ENCODE data around the gene KDM2A.

The KDM2A gene

DNA sequence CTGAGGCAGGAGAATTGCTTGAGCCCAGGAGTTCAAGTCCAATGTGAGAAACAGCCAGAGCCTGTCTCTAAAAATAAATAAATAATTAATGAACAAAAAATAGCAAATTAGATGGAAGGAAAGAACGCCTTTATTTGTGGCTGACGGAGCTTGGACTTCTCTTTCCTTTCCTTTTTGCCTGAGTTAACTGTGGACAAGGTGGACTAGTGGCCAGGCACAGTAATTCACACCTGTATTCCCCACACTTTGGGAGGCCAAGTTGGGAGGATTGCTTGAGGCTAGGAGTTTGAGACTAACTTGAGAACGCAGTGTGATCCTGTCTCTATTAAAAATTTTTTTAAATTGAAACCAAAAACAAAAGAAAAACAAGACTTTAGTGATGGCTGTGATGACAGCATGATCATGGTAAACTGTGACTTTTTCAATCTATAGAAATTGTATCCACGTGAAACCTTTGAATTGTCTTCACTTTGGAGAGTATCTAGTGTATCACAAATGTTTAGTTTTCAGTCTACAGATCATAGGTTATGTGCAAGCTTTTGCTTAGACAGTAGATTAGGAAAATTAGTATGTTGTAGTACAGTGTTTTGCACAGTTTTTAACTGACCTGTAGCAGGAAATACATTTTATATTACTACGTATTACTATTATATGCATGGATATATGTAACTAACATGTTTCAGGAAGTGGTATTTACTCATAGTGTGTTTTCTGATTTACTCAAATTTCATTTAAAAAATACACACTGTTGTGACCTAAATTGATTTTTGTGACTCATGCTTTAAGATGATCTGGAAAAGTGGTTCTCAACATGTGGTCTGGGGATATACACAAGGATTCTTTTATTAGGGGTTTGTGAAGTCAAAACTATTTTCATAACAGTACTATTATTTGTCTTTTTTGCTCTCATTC, 42.1 kb downstream of the KDM2A start:
- Histone ChIP-seq H3K36me3 (ENCODE audit: insufficient read depth, low read length) (0 out of 2 replicates have a peak, but pooled peaks cover 10% of the 10 kb centered on the region), H3K9me3 (ENCODE audit: insufficient read depth, low read length, severe bottlenecking) (no peaks in the 10 kb centered on the region), H3K4me2 (ENCODE audit: insufficient read depth, low read length) (no peak overlapping the region), H3K79me2 (ENCODE audit: insufficient read depth, low read length) (peaks cover 94% of the 10 kb centered on the region), H3K9ac (ENCODE audit: low read depth, low read length) (no peak overlapping the region), H4K20me1 (ENCODE audit: insufficient read depth, low read length) (peaks cover 57% of the 10 kb centered on the region), H3K4me1 (ENCODE audit: insufficient read depth, low read length) (no peaks in the 10 kb centered on the region), H3K27me3 (ENCODE audit: insufficient read depth, low read length, poor library complexity) (no peaks in the 10 kb centered on the region), H2AFZ (ENCODE audit: low read depth, low read length) (no peak overlapping the region), H3K4me3 (ENCODE audit: low read depth in 1 of 2, low read length in 2 of 2) (no peak overlapping the region), H3K27ac (ENCODE audit: low read length) (no peak overlapping the region)
- ATAC-seq (ENCODE audit: insufficient read depth, low read depth), result no peak
- no peak for DNase-seq
- TF ChIP-seq, protein P1, sequence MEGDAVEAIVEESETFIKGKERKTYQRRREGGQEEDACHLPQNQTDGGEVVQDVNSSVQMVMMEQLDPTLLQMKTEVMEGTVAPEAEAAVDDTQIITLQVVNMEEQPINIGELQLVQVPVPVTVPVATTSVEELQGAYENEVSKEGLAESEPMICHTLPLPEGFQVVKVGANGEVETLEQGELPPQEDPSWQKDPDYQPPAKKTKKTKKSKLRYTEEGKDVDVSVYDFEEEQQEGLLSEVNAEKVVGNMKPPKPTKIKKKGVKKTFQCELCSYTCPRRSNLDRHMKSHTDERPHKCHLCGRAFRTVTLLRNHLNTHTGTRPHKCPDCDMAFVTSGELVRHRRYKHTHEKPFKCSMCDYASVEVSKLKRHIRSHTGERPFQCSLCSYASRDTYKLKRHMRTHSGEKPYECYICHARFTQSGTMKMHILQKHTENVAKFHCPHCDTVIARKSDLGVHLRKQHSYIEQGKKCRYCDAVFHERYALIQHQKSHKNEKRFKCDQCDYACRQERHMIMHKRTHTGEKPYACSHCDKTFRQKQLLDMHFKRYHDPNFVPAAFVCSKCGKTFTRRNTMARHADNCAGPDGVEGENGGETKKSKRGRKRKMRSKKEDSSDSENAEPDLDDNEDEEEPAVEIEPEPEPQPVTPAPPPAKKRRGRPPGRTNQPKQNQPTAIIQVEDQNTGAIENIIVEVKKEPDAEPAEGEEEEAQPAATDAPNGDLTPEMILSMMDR (IDR thresholded peaks at IDR 0.05; ENCODE audit: borderline replicate concordance, extremely low read depth, low read length, poor library complexity, severe bottlenecking), result no peak
- no peak for TF ChIP-seq EZH2 (IDR thresholded peaks at IDR 0.05; ENCODE audit: borderline replicate concordance, low read depth, low read length, severe bottlenecking)

DNA sequence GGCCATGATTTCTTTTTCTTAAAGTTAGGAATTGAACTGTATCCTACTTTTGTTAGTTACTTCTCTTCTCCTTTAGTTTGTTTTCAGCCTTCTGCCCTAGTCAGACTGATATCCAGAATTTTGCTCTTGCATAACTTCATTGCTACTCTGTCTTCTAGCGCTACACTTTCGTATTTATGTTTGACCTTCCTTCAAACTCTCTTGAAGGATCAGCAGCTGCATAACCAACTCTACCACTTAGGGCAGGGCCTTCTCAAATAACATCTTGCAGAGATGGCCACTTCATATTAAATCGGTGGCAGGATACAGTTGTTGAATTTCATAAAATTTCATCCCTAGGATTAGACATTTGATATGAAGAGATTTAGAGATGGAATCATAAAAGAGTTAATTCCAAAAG, 43.9 kb downstream of the KDM2A start:
- peaks cover 62% of the 10 kb centered on the region for H4K20me1 ChIP-seq (ENCODE audit: insufficient read depth, low read length)

DNA sequence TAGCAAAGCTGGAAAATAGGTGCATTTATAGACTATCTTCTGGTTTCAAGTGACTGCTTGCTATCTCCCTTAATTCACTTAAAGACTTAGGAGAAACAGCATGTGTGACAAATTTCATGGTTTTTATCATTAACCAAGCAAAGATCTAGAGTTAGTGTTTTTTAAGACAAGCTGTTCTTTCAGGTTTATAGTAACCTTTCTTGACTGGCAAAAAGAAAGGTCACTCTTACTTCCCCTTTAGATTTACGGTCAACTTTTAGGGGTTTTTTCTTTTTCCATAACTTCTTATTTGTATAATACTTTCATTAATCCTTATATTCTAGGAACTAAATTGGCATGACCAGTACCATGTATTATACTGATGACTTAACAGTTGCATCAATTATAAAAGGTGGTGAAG, 46.6 kb downstream of the KDM2A start:
- no peak for ATAC-seq (ENCODE audit: insufficient read depth, low read depth)
- Histone ChIP-seq H3K4me3 (ENCODE audit: low read depth in 1 of 2, low read length in 2 of 2) (no peak overlapping the region), H3K9me3 (ENCODE audit: insufficient read depth, low read length, severe bottlenecking) (no peaks in the 10 kb centered on the region), H3K9ac (ENCODE audit: low read depth, low read length) (no peak overlapping the region), H3K36me3 (ENCODE audit: insufficient read depth, low read length) (0 out of 2 replicates have a peak, but pooled peaks cover 10% of the 10 kb centered on the region), H2AFZ (ENCODE audit: low read depth, low read length) (no peak overlapping the region), H3K4me1 (ENCODE audit: insufficient read depth, low read length) (no peaks in the 10 kb centered on the region), H4K20me1 (ENCODE audit: insufficient read depth, low read length) (peaks cover 57% of the 10 kb centered on the region), H3K79me2 (ENCODE audit: insufficient read depth, low read length) (peaks cover 99% of the 10 kb centered on the region), H3K4me2 (ENCODE audit: insufficient read depth, low read length) (no peak overlapping the region), H3K27ac (ENCODE audit: low read length) (no peak overlapping the region), H3K27me3 (ENCODE audit: insufficient read depth, low read length, poor library complexity) (no peaks in the 10 kb centered on the region)
- no peak for TF ChIP-seq EZH2 (IDR thresholded peaks at IDR 0.05; ENCODE audit: borderline replicate concordance, low read depth, low read length, severe bottlenecking)
- TF ChIP-seq, protein P1 (IDR thresholded peaks at IDR 0.05; ENCODE audit: borderline replicate concordance, extremely low read depth, low read length, poor library complexity, severe bottlenecking), result no peak
- DNase-seq, result no peak

More for the DNA sequence above, 43.9 kb downstream of the KDM2A start:
- no peak overlapping the region for H2AFZ ChIP-seq (ENCODE audit: low read depth, low read length)
- H3K4me2 ChIP-seq (ENCODE audit: insufficient read depth, low read length), result no peak overlapping the region
- H3K4me3 ChIP-seq (ENCODE audit: low read depth in 1 of 2, low read length in 2 of 2), result no peak overlapping the region
- ATAC-seq (ENCODE audit: insufficient read depth, low read depth) (no peak), DNase-seq (no peak)
- H3K27ac ChIP-seq (ENCODE audit: low read length), result no peak overlapping the region
- H3K36me3 ChIP-seq (ENCODE audit: insufficient read depth, low read length), result 0 out of 2 replicates have a peak, but pooled peaks cover 10% of the 10 kb centered on the region
- no peak for TF ChIP-seq EZH2 (IDR thresholded peaks at IDR 0.05; ENCODE audit: borderline replicate concordance, low read depth, low read length, severe bottlenecking)
- TF ChIP-seq, protein P1 (IDR thresholded peaks at IDR 0.05; ENCODE audit: borderline replicate concordance, extremely low read depth, low read length, poor library complexity, severe bottlenecking), result no peak
- H3K9ac ChIP-seq (ENCODE audit: low read depth, low read length), result no peak overlapping the region
- H3K4me1 ChIP-seq (ENCODE audit: insufficient read depth, low read length), result no peaks in the 10 kb centered on the region
- peaks cover 99% of the 10 kb centered on the region for H3K79me2 ChIP-seq (ENCODE audit: insufficient read depth, low read length)
- H3K9me3 ChIP-seq (ENCODE audit: insufficient read depth, low read length, severe bottlenecking), result no peaks in the 10 kb centered on the region
- H3K27me3 ChIP-seq (ENCODE audit: insufficient read depth, low read length, poor library complexity), result no peaks in the 10 kb centered on the region
